ENCODE measurements around the gene PZP. TPM values are rescaled to one million over a fixed set of nuclear protein-coding genes. Genes with fewer than 3 reads are reported as not detected.
"Not testable (repeated sequence)": the region's sequence is repeated elsewhere in the genome, so short reads cannot be mapped to it uniquely, and the experiment has no call there.

PZP gene
- total and polyA plus RNA-seq, 2 experiments from 2014 or later = 0.92 TPM; not detected in 1

GRCh38 chr12:9221483-9221882 is 13.3 kb upstream of the PZP start:
- Histone ChIP-seq H3K36me3 (ENCODE audit: insufficient read depth) (no peaks in the 10 kb centered on the region), H3K4me1 (ENCODE audit: insufficient read depth) (no peaks in the 10 kb centered on the region; the same call in 1 of the 2 replicates), H3K4me3 (no peak overlapping the region), H3K79me2 (replicated peaks; ENCODE audit: insufficient read depth) (no peaks in the 10 kb centered on the region), H3K27ac (ENCODE audit: low read depth) (no peak overlapping the region), H4K20me1 (replicated peaks; ENCODE audit: insufficient read depth) (no peaks in the 10 kb centered on the region), H3K9me2 (ENCODE audit: insufficient read depth) (no peaks in the 10 kb centered on the region; the same call in 1 of the 2 replicates), H3F3A (replicated peaks; ENCODE audit: low read depth) (no peaks in the 10 kb centered on the region), H3K4me2 (no peak overlapping the region), H3K27me3 (ENCODE audit: insufficient read depth) (no peaks in the 10 kb centered on the region), H2AFZ (no peak overlapping the region)
- no peaks in the 10 kb centered on the region for H3K4me1 Mint-ChIP-seq
- TF ChIP-seq ZNF331 (CRISPR knock-in tag; IDR thresholded peaks at IDR 0.05; ENCODE audit: low read depth) = no peak
- no peak for TF ChIP-seq REST (IDR thresholded peaks at IDR 0.05; ENCODE audit: unreplicated experiment)
- TF ChIP-seq CREB1 (CRISPR knock-in tag; IDR thresholded peaks at IDR 0.05; ENCODE audit: low read depth) = no peak
- no peak for TF ChIP-seq ZNF462 (CRISPR knock-in tag; IDR thresholded peaks at IDR 0.05)
- no peak for TF ChIP-seq STAT1 (IDR thresholded peaks at IDR 0.05; ENCODE audit: unreplicated experiment)
- TF ChIP-seq ZNF114 (CRISPR knock-in tag; IDR thresholded peaks at IDR 0.05) = no peak
- H3K36me3 Mint-ChIP-seq (ENCODE audit: low read depth) = peaks cover 1% of the 10 kb centered on the region; the same call in 1 of the 3 replicates
- DNase-seq (ENCODE audit: low spot score) = no peak
- H3K4me3 Mint-ChIP-seq = no peak overlapping the region
- H3K9me3 Mint-ChIP-seq = peaks cover 5% of the 10 kb centered on the region
- no peak for ATAC-seq
- H3K27me3 Mint-ChIP-seq (ENCODE audit: insufficient read depth, low read depth, poor library complexity) = peaks cover 2% of the 10 kb centered on the region
- H3K27ac Mint-ChIP-seq = no peak overlapping the region

- H2AFZ ChIP-seq; H4K20me1 ChIP-seq (replicated peaks; ENCODE audit: insufficient read depth); H3K4me1 Mint-ChIP-seq; H3K4me3 ChIP-seq; ATAC-seq; H3K27ac ChIP-seq (ENCODE audit: low read depth); DNase-seq (ENCODE audit: low spot score); H3F3A ChIP-seq (replicated peaks; ENCODE audit: low read depth); H3K27ac Mint-ChIP-seq; H3K9me3 Mint-ChIP-seq; H3K9me2 ChIP-seq (ENCODE audit: insufficient read depth); H3K27me3 Mint-ChIP-seq (ENCODE audit: insufficient read depth, low read depth, poor library complexity); H3K79me2 ChIP-seq (replicated peaks; ENCODE audit: insufficient read depth); H3K4me3 Mint-ChIP-seq; H3K4me1 ChIP-seq (ENCODE audit: insufficient read depth); H3K36me3 ChIP-seq (ENCODE audit: insufficient read depth); H3K27me3 ChIP-seq (ENCODE audit: insufficient read depth); H3K36me3 Mint-ChIP-seq (ENCODE audit: low read depth); H3K4me2 ChIP-seq: not testable (repeated sequence)
These were observed 12.8 kb upstream of the PZP start for GRCh38 chr12:9221011-9221410.

All from GM23338 (cell line).